CD14-positive monocyte (primary cell): ENCODE data around the gene OR4D10. TPM values are rescaled to one million over a fixed set of nuclear protein-coding genes. Genes with fewer than 3 reads are reported as not detected.

Source experiments
- DNase-seq, 3 donors: peaks; one replicate each; pipeline ENCODE4 v3.0.0-alpha.2; 2011 to 2022
- H2AFZ ChIP-seq: 2 replicates; pipeline ENCODE4 v1.6.0; 2012; ENCODE audit warnings: mild to moderate bottlenecking, low read depth, low read length, inconsistent platforms; ENCODE audit not compliant: insufficient read depth, poor library complexity, severe bottlenecking
- H3K27ac ChIP-seq, 2 donors: 1 replicate in 1 of 2; 2 replicates in 1 of 2; pipeline ENCODE4 v1.5.1; 2012 to 2013; ENCODE audit warnings: low read length in 2 of 2, control low read depth in 1 of 2, inconsistent platforms in 1 of 2, low read depth in 1 of 2, mild to moderate bottlenecking in 1 of 2
- H3K27me3 ChIP-seq, 2 donors: one replicate each; pipeline versions ENCODE4 v1.6.0 to v1.6.1; 2011 to 2013; ENCODE audit warnings: low read length in 2 of 2; ENCODE audit not compliant: control insufficient read depth in 2 of 2, insufficient read depth in 2 of 2
- H3K36me3 ChIP-seq, 2 donors: replicated peaks in 1 of 2; 1 replicate in 1 of 2; 2 replicates in 1 of 2; pipeline versions ENCODE4 v1.5.1 to v1.6.1; 2012 to 2013; ENCODE audit warnings: low read length in 2 of 2, control low read depth in 1 of 2, inconsistent platforms in 1 of 2, mild to moderate bottlenecking in 1 of 2; ENCODE audit not compliant: insufficient read depth in 2 of 2, control insufficient read depth in 1 of 2
- H3K4me1 ChIP-seq, 2 donors: 1 replicate in 1 of 2; 2 replicates in 1 of 2; pipeline versions ENCODE4 v1.5.1 to v1.6.1; 2012 to 2013; ENCODE audit warnings: low read length in 2 of 2, control low read depth in 1 of 2, inconsistent platforms in 1 of 2, mild to moderate bottlenecking in 1 of 2, moderate library complexity in 1 of 2; ENCODE audit not compliant: insufficient read depth in 2 of 2, control insufficient read depth in 1 of 2
- H3K4me2 ChIP-seq: replicated peaks from 2 replicates; pipeline ENCODE3; 2012; ENCODE audit warnings: low read length, moderate library complexity, mild to moderate bottlenecking; ENCODE audit not compliant: poor library complexity, severe bottlenecking; ENCODE audit errors: extremely low read depth
- H3K4me3 ChIP-seq, 3 experiments: fragments of 200-600 bp in 1 of 3; sonication (generic) in 1 of 3; replicated peaks in 1 of 3; 1 replicate in 2 of 3; 2 replicates in 1 of 3; pipeline ENCODE4 v1.5.1; 2011 to 2013; ENCODE audit warnings: low read length in 3 of 3, mild to moderate bottlenecking in 3 of 3, control low read depth in 2 of 3, low read depth in 2 of 3, inconsistent platforms in 1 of 3, moderate library complexity in 1 of 3
- H3K79me2 ChIP-seq: 2 replicates; pipeline ENCODE4 v1.6.0; 2012; ENCODE audit warnings: mild to moderate bottlenecking, control low read depth, inconsistent platforms, low read length, moderate library complexity; ENCODE audit not compliant: insufficient read depth
- H3K9ac ChIP-seq: 2 replicates; pipeline ENCODE4 v1.6.0; 2017; ENCODE audit warnings: low read length, mild to moderate bottlenecking; ENCODE audit not compliant: insufficient read depth, poor library complexity, severe bottlenecking
- H3K9me3 ChIP-seq, 2 donors: replicated peaks in 1 of 2; 1 replicate in 1 of 2; 2 replicates in 1 of 2; pipeline versions ENCODE4 v1.5.1 to v1.6.1; 2012 to 2013; ENCODE audit warnings: low read length in 2 of 2, control low read depth in 1 of 2; ENCODE audit not compliant: control insufficient read depth in 1 of 2, insufficient read depth in 1 of 2
- H4K20me1 ChIP-seq: 2 replicates; pipeline ENCODE4 v1.6.0; 2012; ENCODE audit warnings: mild to moderate bottlenecking, low read length, control low read depth, moderate library complexity; ENCODE audit not compliant: insufficient read depth
- H3K27ac Mint-ChIP-seq, 7 donors: one replicate each; pipeline ENCODE4 v1.8.0; 2020; ENCODE audit warnings: mild to moderate bottlenecking in 7 of 7, mixed read lengths in 7 of 7, moderate library complexity in 6 of 7, inconsistent platforms in 2 of 7
- H3K27me3 Mint-ChIP-seq, 3 donors: one replicate each; pipeline ENCODE4 v1.8.0; 2021 to 2022; ENCODE audit warnings: low read depth in 3 of 3, mild to moderate bottlenecking in 3 of 3, mixed read lengths in 3 of 3, moderate library complexity in 3 of 3, inconsistent platforms in 1 of 3
- H3K36me3 Mint-ChIP-seq, 2 donors: one replicate each; pipeline ENCODE4 v1.8.0; 2020; ENCODE audit warnings: mixed read lengths in 2 of 2, inconsistent platforms in 1 of 2, mild to moderate bottlenecking in 1 of 2
- H3K4me1 Mint-ChIP-seq: one replicate; pipeline ENCODE4 v1.8.0; 2020; ENCODE audit warnings: mild to moderate bottlenecking, mixed read lengths
- H3K4me3 Mint-ChIP-seq, 2 donors: one replicate each; pipeline ENCODE4 v1.8.0; 2020; ENCODE audit warnings: mild to moderate bottlenecking in 2 of 2, mixed read lengths in 2 of 2, moderate library complexity in 1 of 2
- H3K9me3 Mint-ChIP-seq, 7 donors: one replicate each; pipeline ENCODE4 v1.8.0; 2020 to 2022; ENCODE audit warnings: mixed read lengths in 7 of 7, mild to moderate bottlenecking in 6 of 7, moderate library complexity in 6 of 7, inconsistent platforms in 2 of 7
- WGBS: methylation state at CpG from one replicate; pipeline ENCODE4 v1.1.5; 2013; ENCODE audit warnings: missing lambda C conversion rate; ENCODE audit not compliant: insufficient coverage; 5-methylcytosine and 5-hydroxymethylcytosine counted together
- intact Hi-C, 2 donors: fragments of 100-400 bp; cut with micrococcal nuclease; formaldehyde crosslinking; loops; one replicate each; pipeline versions ENCODE4 v1.15.0 to v1.15.1; 2023
- polyA plus RNA-seq, 3 donors: library from polyadenylated mRNA; depleted of rRNA in 1 of 3; unstranded in 2 of 3; stranded (reverse) in 1 of 3; fragments of 300-500 nt in 2 of 3; fragments of >200 nt in 1 of 3; fragmentation: Illumina TruSeq in 2 of 3; gene quantifications; 1 replicate in 2 of 3; 2 replicates in 1 of 3; pipeline ENCODE4 v1.2.3, GENCODE V29; 2012 to 2021
- TF ChIP-seq, protein P1 (sequence below): fragments of 200-600 bp; IDR thresholded peaks from one replicate; pipeline ENCODE4 v1.8.0; 2022; ENCODE audit warnings: antibody characterized with exemption, mild to moderate bottlenecking

OR4D10 gene
- polyA plus RNA-seq, 3 donors = not detected

DNA sequence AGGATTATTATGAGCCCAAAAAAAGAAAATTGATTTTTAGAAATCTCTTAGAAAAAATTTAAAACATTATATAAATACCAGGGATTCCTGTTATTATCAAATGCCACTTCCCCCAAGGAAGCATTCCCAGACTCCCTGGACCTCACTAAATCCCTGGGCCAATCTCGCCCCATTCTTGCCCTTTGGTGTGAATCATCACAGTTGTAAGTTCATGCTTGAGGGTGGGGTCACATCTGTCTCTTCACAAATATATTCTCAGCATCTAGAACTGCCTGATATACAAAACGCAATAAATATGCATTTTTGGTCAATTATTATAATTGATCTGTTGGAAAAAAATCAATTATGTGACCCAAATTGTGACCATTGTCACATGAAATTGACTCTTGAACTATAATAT is 24.6 kb upstream of the OR4D10 start:
- peaks cover 0 to 6% of the 10 kb centered on the region in 2 donors for H3K9me3 ChIP-seq
- no CpG with 5 or more reads among the region's 2 CpGs for WGBS
- no peaks in the 10 kb centered on the region for H3K27me3 ChIP-seq
- H3K27ac ChIP-seq = no peak overlapping the region
- H3K9ac ChIP-seq = no peak overlapping the region
- H4K20me1 ChIP-seq = no peaks in the 10 kb centered on the region
- Mint-ChIP-seq H3K27me3 (no peaks in the 10 kb centered on the region), H3K4me1 (no peaks in the 10 kb centered on the region), H3K27ac (no peak overlapping the region), H3K4me3 (no peak overlapping the region), H3K36me3 (no peaks in the 10 kb centered on the region), H3K9me3 (peaks cover 4 to 13% (median 8%) of the 10 kb centered on the region in 7 donors)
- no peaks in the 10 kb centered on the region for H3K4me1 ChIP-seq
- TF ChIP-seq, protein P1, sequence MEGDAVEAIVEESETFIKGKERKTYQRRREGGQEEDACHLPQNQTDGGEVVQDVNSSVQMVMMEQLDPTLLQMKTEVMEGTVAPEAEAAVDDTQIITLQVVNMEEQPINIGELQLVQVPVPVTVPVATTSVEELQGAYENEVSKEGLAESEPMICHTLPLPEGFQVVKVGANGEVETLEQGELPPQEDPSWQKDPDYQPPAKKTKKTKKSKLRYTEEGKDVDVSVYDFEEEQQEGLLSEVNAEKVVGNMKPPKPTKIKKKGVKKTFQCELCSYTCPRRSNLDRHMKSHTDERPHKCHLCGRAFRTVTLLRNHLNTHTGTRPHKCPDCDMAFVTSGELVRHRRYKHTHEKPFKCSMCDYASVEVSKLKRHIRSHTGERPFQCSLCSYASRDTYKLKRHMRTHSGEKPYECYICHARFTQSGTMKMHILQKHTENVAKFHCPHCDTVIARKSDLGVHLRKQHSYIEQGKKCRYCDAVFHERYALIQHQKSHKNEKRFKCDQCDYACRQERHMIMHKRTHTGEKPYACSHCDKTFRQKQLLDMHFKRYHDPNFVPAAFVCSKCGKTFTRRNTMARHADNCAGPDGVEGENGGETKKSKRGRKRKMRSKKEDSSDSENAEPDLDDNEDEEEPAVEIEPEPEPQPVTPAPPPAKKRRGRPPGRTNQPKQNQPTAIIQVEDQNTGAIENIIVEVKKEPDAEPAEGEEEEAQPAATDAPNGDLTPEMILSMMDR = no peak
- no peak for DNase-seq
- no peak overlapping the region for H3K4me3 ChIP-seq
- no peaks in the 10 kb centered on the region for H3K79me2 ChIP-seq
- no peaks in the 10 kb centered on the region for H3K36me3 ChIP-seq
- no peak overlapping the region for H2AFZ ChIP-seq
- H3K4me2 ChIP-seq = no peak overlapping the region
- intact Hi-C loops = no loop called here

- no peaks in the 10 kb centered on the region for H3K27me3 ChIP-seq
- Mint-ChIP-seq H3K27ac (no peak within 1 kb of the TSS), H3K4me3 (no peak within 1 kb of the TSS), H3K27me3 (no peaks in the 10 kb centered on the region), H3K36me3 (no peaks in the 10 kb centered on the region), H3K9me3 (peaks cover 0 to 2% (median 0%) of the 10 kb centered on the region in 7 donors), H3K4me1 (no peaks in the 10 kb centered on the region)
- no peak within 1 kb of the TSS for H2AFZ ChIP-seq
- no peaks in the 10 kb centered on the region for H3K36me3 ChIP-seq
- no peaks in the 10 kb centered on the region for H3K9me3 ChIP-seq
- intact Hi-C loops = no loop called here
- H3K4me2 ChIP-seq = no peak within 1 kb of the TSS
- no CpG with 5 or more reads among the region's 2 CpGs for WGBS
- TF ChIP-seq, protein P1 = no peak
- H3K79me2 ChIP-seq = no peaks in the 10 kb centered on the region
- no peak within 1 kb of the TSS for H3K4me3 ChIP-seq
- H3K4me1 ChIP-seq = no peaks in the 10 kb centered on the region
- H3K9ac ChIP-seq = no peak within 1 kb of the TSS
- no peak within 1 kb of the TSS for H3K27ac ChIP-seq
- DNase-seq = no peak
- H4K20me1 ChIP-seq = no peaks in the 10 kb centered on the region
Measured at GRCh38 chr11:59456661-59457060, 16.5 kb upstream of the OR4D10 start, which contains the start of gene OR4D6. OR4D6 (plus strand) TSS chr11:59456961; CDS start chr11:59456961, 0 bp downstream.
